Measurements from ENCODE around the gene SH3BGRL3.
"Not testable (repeated sequence)": the region's sequence is repeated elsewhere in the genome, so short reads cannot be mapped to it uniquely, and the experiment has no call there.

Gene SH3BGRL3

GRCh38 chr1:26290882-26291261 is 11.0 kb downstream of the SH3BGRL3 start:
- Histone ChIP-seq H3K4me3 (replicated peaks; ENCODE audit: low read depth, low read length) (no peak overlapping the region), H3K27me3 (replicated peaks; ENCODE audit: control insufficient read depth, insufficient read depth, low read length) (no peaks in the 10 kb centered on the region), H3K36me3 (ENCODE audit: control insufficient read depth, insufficient read depth, low read length) (no peaks in the 10 kb centered on the region)
- no peak for DNase-seq (ENCODE audit: extremely low read depth, insufficient read length)
- TF ChIP-seq CTCF (IDR thresholded peaks at IDR 0.05; ENCODE audit: insufficient read depth, low read length, poor library complexity, severe bottlenecking): no peak

GRCh38 chr1:26291433-26291832 is 11.5 kb downstream of the SH3BGRL3 start:
- Histone ChIP-seq H3K36me3 (ENCODE audit: control insufficient read depth, insufficient read depth, low read length) (no peaks in the 10 kb centered on the region), H3K4me3 (replicated peaks; ENCODE audit: low read depth, low read length) (no peak overlapping the region), H3K27me3 (replicated peaks; ENCODE audit: control insufficient read depth, insufficient read depth, low read length) (no peaks in the 10 kb centered on the region)
- DNase-seq (ENCODE audit: extremely low read depth, insufficient read length): no peak
- no peak for TF ChIP-seq CTCF (IDR thresholded peaks at IDR 0.05; ENCODE audit: insufficient read depth, low read length, poor library complexity, severe bottlenecking)

- no peaks in the 10 kb centered on the region for H3K36me3 ChIP-seq (ENCODE audit: control insufficient read depth, insufficient read depth, low read length)
- TF ChIP-seq CTCF (IDR thresholded peaks at IDR 0.05; ENCODE audit: insufficient read depth, low read length, poor library complexity, severe bottlenecking): no peak
- DNase-seq (ENCODE audit: extremely low read depth, insufficient read length): no peak
- H3K4me3 ChIP-seq (replicated peaks; ENCODE audit: low read depth, low read length): no peak overlapping the region
- no peaks in the 10 kb centered on the region for H3K27me3 ChIP-seq (replicated peaks; ENCODE audit: control insufficient read depth, insufficient read depth, low read length)
Measured at GRCh38 chr1:26291939-26292338, 12.1 kb downstream of the SH3BGRL3 start.

GRCh38 chr1:26292735-26293134 is 12.8 kb downstream of the SH3BGRL3 start:
- not testable (repeated sequence) for H3K27me3 ChIP-seq (replicated peaks; ENCODE audit: control insufficient read depth, insufficient read depth, low read length); H3K4me3 ChIP-seq (replicated peaks; ENCODE audit: low read depth, low read length); DNase-seq (ENCODE audit: extremely low read depth, insufficient read length); H3K36me3 ChIP-seq (ENCODE audit: control insufficient read depth, insufficient read depth, low read length)

- TF ChIP-seq CTCF (IDR thresholded peaks at IDR 0.05; ENCODE audit: insufficient read depth, low read length, poor library complexity, severe bottlenecking): no peak
- Histone ChIP-seq H3K36me3 (ENCODE audit: control insufficient read depth, insufficient read depth, low read length) (no peaks in the 10 kb centered on the region; the same call in 1 of the 2 replicates), H3K27me3 (replicated peaks; ENCODE audit: control insufficient read depth, insufficient read depth, low read length) (no peaks in the 10 kb centered on the region), H3K4me3 (replicated peaks; ENCODE audit: low read depth, low read length) (no peak overlapping the region)
- no peak for DNase-seq (ENCODE audit: extremely low read depth, insufficient read length)
Measured at GRCh38 chr1:26293911-26294463, 14.1 kb downstream of the SH3BGRL3 start.

GRCh38 chr1:26295194-26296138 is 15.6 kb downstream of the SH3BGRL3 start:
- no peaks in the 10 kb centered on the region; the same call in 1 of the 2 replicates for H3K36me3 ChIP-seq (ENCODE audit: control insufficient read depth, insufficient read depth, low read length)
- TF ChIP-seq CTCF (IDR thresholded peaks at IDR 0.05; ENCODE audit: insufficient read depth, low read length, poor library complexity, severe bottlenecking): no peak

More at GRCh38 chr1:26295194-26296138, 15.6 kb downstream of the SH3BGRL3 start:
- Histone ChIP-seq H3K4me3 (replicated peaks; ENCODE audit: low read depth, low read length) (no peak overlapping the region), H3K27me3 (replicated peaks; ENCODE audit: control insufficient read depth, insufficient read depth, low read length) (no peaks in the 10 kb centered on the region)
- no peak for DNase-seq (ENCODE audit: extremely low read depth, insufficient read length)

Data from GM06990 (cell line).